HG02938 (cell line): ENCODE measurements around the gene IRAK2.
A peak's percentile ranks its signal among the peaks of the same experiment; 100 is the strongest.

Source experiments
- ATAC-seq: cut with Tn5 transposase; IDR thresholded peaks from one replicate; pipeline ENCODE4 v1.9.1; 2021; ENCODE audit warnings: mild to moderate bottlenecking, moderate library complexity; ENCODE audit not compliant: unreplicated experiment

The IRAK2 gene

DNA sequence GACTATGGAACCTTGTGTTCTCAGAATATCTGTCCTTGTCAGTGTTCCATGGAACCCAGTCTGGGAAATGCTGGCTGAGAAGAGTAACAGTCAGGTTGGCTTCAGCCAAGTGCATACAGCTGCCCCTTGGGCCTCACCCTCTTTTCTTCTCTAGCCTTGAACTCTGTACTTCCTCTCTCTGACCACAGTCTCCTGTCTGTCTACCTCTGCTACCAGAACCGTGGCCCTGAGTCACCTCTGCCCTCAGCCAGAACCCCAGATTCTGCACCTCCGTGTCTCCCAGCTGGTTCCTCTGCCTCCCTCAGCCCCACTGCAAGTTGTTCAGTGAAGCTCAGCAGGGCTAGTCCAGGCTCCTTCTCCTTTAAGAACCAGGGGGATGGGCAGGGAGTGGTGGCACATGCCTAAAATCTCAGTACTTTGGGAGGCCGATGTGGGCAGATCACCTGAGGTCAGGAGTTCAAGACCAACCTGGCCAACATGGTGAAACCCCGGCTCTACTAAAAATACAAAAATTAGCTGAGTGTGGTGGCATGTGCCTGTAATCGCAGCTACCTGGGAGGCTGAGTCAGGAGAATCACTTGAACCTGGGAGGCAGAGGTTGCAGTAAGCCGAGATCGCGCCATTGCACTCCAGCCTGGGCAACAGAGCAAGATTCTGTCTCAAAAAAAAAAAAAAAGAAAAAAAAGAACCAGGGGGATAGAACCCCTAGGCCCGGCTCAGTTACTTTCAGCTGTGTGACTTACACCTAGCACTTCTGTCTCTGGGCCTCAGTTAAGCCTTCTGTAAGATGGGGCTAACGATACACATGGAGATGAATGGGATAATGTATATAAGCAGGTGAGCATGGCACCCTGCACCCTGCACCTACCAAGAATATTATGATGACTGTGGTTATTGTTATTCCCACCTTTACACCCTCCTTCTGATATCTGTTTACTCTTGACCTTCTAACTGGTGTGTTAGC, 59.2 kb downstream of the IRAK2 start:
- peak; percentile 54 for ATAC-seq

GRCh38 chr3:10224794-10225665, 60.3 kb downstream of the IRAK2 start:
- ATAC-seq, result no peak

GRCh38 chr3:10226293-10226692, 61.6 kb downstream of the IRAK2 start:
- ATAC-seq, result no peak

DNA sequence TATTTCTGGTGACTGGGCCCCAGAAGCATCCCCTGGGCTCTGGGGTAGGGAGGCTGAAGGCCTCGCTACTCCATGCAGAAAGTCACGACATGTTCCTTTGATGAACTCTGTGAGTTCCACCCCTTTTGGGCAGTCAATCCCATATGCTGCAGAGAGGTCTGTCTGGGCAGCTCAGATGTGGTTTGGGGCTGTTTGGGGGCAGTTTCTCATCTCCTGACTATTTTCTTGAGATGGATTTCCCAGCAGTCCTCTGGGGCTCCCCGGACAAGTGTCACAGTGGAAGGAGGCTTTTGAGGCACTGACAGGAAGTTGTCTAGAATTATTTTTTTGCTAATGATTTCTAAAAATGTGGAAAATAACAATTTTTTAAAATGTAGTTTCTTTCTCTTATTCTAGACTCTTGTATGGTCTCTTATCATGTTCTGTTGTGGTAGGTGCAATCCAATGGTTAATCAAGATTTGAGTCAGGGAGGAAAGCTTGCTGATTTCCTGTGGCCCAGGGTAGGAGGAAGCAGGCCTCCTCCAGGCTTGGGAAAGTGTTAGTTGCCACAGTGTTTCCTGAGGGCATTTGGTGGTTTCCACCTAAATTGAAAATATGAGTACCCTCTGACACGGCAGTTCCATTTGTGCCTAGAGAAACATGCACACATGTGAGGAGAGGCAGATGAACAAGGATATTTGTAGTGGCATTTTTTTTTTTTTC, 63.7 kb downstream of the IRAK2 start:
- ATAC-seq, result no peak

GRCh38 chr3:10229576-10229975, 64.9 kb downstream of the IRAK2 start:
- no peak for ATAC-seq

DNA sequence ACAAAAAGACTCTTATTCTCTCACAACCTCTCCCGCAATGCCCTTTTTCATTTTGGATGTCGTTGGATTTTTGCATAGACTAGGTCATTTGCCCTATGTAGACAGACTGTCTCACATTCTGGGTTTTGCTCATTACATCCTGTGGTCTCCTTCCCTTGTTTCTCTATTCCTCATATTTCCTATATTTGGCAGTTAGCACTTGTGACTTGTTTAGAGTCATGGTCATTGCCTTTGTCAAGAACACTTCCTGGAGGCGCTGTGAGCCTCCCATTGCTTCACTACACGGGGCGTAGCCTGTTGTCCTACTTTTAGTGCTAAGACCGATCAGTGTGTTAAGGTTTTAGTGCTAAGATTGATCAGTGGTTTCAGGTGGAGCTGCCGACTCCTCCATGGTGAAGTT, 67.4 kb downstream of the IRAK2 start:
- ATAC-seq, result no peak

DNA sequence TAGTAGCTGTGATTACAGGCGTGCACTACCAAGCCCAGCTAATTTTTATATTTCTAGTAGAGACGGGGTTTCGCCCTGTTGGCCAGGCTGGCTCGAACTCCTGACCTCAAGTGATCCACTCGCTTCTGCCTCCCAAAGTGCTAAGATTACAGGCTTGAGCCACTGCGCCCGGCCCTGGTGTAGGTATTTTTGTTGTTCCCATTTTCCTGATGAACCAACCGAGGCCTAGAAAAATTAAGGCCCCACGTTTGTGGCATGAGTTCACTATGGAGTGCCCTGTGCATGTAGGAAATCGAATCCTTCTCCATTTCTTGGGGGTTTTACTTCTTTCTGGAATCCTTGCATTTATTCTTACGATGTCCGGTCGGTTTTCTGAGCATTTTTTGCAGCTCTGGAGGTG, 69.3 kb downstream of the IRAK2 start:
- no peak for ATAC-seq

DNA sequence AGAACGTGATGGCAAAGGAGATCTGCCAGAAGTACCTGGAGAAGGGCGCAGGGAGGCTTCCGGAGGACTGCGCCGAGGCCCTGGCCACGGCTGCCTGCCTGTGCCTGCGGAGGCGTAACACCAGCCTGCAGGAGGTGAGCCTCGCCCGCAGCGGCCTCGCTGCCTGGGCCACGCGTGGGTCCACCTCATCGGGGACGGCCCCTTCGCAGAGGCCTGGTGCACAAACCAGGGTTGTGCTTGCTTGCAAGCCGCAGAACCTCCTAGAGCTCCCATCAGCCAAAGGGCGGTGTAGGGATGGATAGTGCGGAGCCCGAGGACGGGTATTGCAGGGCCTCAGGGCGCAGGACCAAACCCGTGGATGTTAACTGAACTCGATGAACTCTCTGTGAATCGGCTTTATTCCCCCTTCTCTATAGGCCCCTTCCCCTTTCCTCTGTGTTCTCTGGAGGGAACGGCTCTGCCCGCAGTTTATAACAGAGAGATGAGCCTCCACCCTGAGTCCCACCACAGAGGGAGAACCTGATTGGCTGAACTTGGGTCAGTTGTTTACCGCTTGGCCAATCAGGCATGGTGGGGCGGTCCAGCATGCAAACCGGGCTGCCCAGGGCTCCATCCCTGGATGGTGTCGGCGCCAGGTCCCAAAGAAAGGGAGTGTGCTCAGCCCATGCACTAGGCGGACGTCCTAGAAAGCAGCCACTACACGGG, 70.0 kb downstream of the IRAK2 start:
- no peak for ATAC-seq

DNA sequence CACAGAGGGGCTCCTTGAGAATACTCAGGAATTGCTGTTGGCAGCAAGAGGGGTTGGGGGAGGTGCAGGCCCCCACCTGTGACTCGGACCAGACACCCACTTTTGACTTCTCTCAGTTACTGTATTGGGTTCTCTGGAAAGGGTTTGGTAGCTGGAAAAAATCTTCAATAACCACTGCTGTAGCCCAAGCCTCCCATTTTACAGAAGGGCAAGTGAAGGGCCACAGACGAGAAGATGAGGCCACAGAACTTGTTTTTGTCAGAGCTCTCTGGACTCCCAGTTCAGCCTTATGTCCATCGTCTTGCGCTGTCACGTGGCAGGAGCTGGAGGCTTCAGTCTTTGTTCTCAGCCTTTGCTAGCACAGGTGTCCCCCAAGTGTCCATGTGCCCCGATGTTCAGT, 70.8 kb downstream of the IRAK2 start:
- ATAC-seq, result no peak

DNA sequence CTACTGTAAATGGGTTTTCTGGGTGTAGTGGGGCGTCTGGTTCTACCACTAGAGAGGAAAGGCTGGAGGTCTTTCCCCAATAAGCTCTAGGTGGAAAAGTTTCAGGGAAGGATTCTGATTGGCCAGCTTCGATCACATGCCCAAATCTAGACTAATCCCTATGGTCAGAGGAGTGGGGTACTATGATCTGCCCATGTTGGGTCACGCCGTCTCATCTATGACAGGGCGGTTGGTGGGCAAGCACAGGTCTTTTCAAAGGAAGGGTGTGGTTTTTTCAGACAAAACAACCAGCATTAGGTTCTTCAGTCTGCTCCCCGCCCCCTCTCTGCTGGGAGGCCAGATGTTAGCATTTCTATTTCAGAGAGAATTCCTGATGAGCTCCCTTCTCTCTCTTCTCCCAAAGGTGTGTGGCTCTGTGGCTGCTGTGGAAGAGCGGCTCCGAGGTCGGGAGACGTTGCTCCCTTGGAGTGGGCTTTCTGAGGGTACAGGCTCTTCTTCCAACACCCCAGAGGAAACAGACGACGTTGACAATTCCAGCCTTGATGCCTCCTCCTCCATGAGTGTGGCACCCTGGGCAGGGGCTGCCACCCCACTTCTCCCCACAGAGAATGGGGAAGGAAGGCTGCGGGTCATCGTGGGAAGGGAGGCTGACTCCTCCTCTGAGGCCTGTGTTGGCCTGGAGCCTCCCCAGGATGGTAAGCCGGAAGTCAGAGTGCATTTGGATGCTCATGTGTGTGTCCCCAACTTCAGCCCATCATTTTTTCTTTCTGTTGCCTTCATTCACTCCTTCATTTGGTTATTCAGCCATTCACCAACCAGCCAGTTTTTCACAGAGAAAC, 73.8 kb downstream of the IRAK2 start:
- ATAC-seq, result no peak

- no peak for ATAC-seq
Measured at GRCh38 chr3:10240799-10241198, 76.1 kb downstream of the IRAK2 start.

GRCh38 chr3:10242182-10243065, 77.7 kb downstream of the IRAK2 start:
- no peak for ATAC-seq

DNA sequence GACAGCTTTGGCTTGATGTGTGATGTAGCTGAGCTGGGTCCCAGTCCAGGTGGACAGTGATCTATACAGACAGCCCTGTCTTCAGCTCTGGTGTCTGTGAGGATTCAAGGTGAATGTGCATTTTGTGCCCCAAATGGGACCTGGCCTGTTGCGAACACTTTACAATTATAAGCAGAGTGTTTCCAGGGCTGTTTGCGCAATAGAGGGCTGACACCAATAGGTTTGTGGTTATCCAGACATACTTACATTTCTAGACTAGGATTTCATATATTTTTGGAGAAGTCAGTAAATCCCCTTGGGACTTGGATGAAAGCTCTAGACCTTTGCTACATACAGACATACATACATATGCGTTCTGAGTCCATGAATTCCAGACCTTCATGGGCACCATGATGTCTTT, 79.3 kb downstream of the IRAK2 start:
- ATAC-seq, result no peak

GRCh38 chr3:10245081-10245712, 80.5 kb downstream of the IRAK2 start:
- ATAC-seq, result no peak

DNA sequence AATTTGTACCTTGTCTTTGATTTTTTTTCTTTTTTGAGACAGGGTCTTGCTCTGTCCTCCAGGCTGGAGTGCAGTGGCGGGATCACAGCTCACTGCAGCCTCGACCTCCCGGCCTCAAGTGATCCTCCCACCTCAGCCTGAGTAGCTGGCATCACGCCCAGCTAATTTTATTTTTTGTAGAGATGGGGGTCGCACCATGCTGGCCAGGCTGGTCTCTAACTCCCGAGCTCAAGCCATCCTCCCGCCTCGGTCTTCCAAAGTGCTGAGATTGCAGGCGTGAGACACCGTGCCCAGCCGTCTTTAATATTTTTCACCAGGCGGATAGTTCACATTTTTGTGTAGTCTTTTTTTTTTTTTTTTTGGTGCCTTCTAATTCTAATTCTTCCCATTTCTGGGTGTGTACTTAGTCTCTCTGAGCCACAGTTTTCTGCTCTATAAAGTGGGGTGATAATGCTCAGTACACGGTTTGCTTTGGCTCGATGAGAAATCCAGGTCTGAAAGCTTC, 83.0 kb downstream of the IRAK2 start:
- ATAC-seq, result no peak

DNA sequence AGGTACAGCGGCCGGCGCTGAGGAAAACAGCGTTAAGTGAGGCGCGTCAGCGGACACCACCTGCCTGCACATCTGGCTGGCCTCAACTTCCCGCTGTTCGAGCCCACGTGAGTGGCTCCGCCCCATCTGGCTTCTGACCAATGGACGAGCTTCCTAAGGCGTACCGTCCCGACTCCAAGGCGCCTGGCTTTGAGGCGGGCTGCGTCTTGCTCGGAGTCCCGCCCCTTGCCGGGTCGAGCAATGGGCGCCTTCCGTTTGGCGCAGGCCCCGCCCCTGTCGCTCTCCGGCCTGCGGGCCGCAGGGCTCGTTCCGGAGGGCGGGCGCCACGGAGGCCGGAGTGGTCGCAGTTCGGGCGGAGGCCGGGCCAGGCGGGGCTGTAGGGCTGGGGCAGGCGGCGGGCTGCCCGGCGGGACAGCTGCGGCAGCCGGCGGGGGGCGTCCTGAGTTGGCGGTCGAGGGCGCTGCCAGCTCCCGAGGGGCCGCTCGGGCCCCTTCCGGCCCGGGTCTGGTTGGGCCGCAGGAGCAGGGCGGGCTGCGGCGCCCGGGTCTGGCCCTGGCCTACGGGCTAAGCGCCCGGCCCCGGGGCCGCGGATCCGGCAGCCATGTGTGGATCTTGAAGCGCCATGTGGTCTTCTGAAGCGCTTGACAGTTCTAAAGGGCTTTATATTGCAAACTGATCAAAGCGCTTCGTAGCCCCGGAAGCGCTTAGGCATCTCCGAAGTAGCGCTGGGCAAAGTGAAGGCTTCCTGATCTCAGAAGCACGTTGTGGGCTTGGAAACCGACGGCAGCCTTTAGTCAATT, 83.7 kb downstream of the IRAK2 start, which contains the start of gene TATDN2:
TSS of gene TATDN2 (plus strand) at position 276 of the 800 bp plus-strand sequence. CDS start 742 bp downstream, outside the sequence.
- ATAC-seq, result peak; percentile 89
